Bronchial epithelial cell (primary cell): ENCODE data around the gene AKAP9. TPM values are rescaled to one million over a fixed set of nuclear protein-coding genes. Genes with fewer than 3 reads are reported as not detected.
"Not testable (repeated sequence)": the region's sequence is repeated elsewhere in the genome, so short reads cannot be mapped to it uniquely, and the experiment has no call there.

ENCODE experiments used
- DNase-seq: peaks from one replicate; pipeline ENCODE4 v3.0.0-alpha.2; 2010; ENCODE audit warnings: low read depth
- FAIRE-seq: peaks from 2 replicates; lab custom pipeline; 2011; peaks lifted over from hg19 to GRCh38; lab: Jason Lieb, UNC
- H3K27me3 ChIP-seq: 2 replicates; pipeline ENCODE4 v1.5.1; 2011; ENCODE audit warnings: low read length; ENCODE audit not compliant: control insufficient read depth, insufficient read depth
- H3K36me3 ChIP-seq: 2 replicates; pipeline ENCODE4 v1.5.1; 2011; ENCODE audit warnings: low read length; ENCODE audit not compliant: control insufficient read depth, insufficient read depth
- H3K4me3 ChIP-seq: 2 replicates; pipeline ENCODE4 v1.5.1; 2011; ENCODE audit warnings: mild to moderate bottlenecking, low read depth, low read length, control low read depth
- CTCF ChIP-seq: IDR thresholded peaks from 2 replicates; pipeline ENCODE4 v1.5.1; 2011; ENCODE audit warnings: mild to moderate bottlenecking, moderate library complexity, low read length, control low read depth, inconsistent platforms; ENCODE audit not compliant: insufficient read depth, severe bottlenecking
- total RNA-seq: library from RNA; depleted of rRNA; stranded (reverse); fragments of >200 nt; gene quantifications from 2 replicates; pipeline ENCODE4 v1.2.1, GENCODE V29; 2014

AKAP9 gene
- total RNA-seq, 1 donor from 2014 or later: 34.5 TPM

- no peaks in the 10 kb centered on the region for H3K36me3 ChIP-seq
- no peak for TF ChIP-seq CTCF
- no peak for FAIRE-seq
- H3K4me3 ChIP-seq: no peak overlapping the region
- no peaks in the 10 kb centered on the region for H3K27me3 ChIP-seq
- DNase-seq: no peak
These were observed 7.3 kb downstream of the AKAP9 start for GRCh38 chr7:91947948-91948347.

GRCh38 chr7:91949221-91950009, 8.8 kb downstream of the AKAP9 start:
- no peak overlapping the region for H3K4me3 ChIP-seq
- FAIRE-seq: peak; percentile 32
- no peak for TF ChIP-seq CTCF
- DNase-seq: peak; percentile 20
- no peaks in the 10 kb centered on the region for H3K36me3 ChIP-seq
- no peaks in the 10 kb centered on the region for H3K27me3 ChIP-seq

- H3K27me3 ChIP-seq: no peaks in the 10 kb centered on the region
- no peaks in the 10 kb centered on the region for H3K36me3 ChIP-seq
- H3K4me3 ChIP-seq: no peak overlapping the region
- no peak for TF ChIP-seq CTCF
- FAIRE-seq: no peak
- DNase-seq: peak; percentile 17
These were observed 13.0 kb downstream of the AKAP9 start for GRCh38 chr7:91953618-91954017.

GRCh38 chr7:91956464-91956863, 15.8 kb downstream of the AKAP9 start:
- FAIRE-seq, DNase-seq, H3K27me3 ChIP-seq, H3K36me3 ChIP-seq, H3K4me3 ChIP-seq: not testable (repeated sequence)

GRCh38 chr7:91957232-91957631, 16.6 kb downstream of the AKAP9 start:
- FAIRE-seq: no peak

GRCh38 chr7:91957823-91958222, 17.2 kb downstream of the AKAP9 start:
- TF ChIP-seq CTCF: no peak

More at GRCh38 chr7:91957232-91957631, 16.6 kb downstream of the AKAP9 start:
- no peak for TF ChIP-seq CTCF
- Histone ChIP-seq H3K27me3 (no peaks in the 10 kb centered on the region), H3K4me3 (no peak overlapping the region), H3K36me3 (no peaks in the 10 kb centered on the region)
- no peak for DNase-seq

More at GRCh38 chr7:91957823-91958222, 17.2 kb downstream of the AKAP9 start:
- DNase-seq (no peak), FAIRE-seq (no peak)
- Histone ChIP-seq H3K36me3 (no peaks in the 10 kb centered on the region), H3K4me3 (no peak overlapping the region), H3K27me3 (no peaks in the 10 kb centered on the region)
